AG09309 (cell line): ENCODE results near the gene COL11A2.

Source experiments
- DNase-seq: peaks from one replicate; pipeline ENCODE4 v3.0.0-alpha.2; 2010; ENCODE audit warnings: low read depth
- H3K4me3 ChIP-seq: 2 replicates; pipeline ENCODE4 v1.5.1; 2011; ENCODE audit warnings: mild to moderate bottlenecking, low read depth, low read length, moderate library complexity; ENCODE audit not compliant: control insufficient read depth
- CTCF ChIP-seq: IDR thresholded peaks from 2 replicates; pipeline ENCODE4 v1.5.1; 2011; ENCODE audit warnings: mild to moderate bottlenecking, low read depth, low read length, inconsistent platforms; ENCODE audit not compliant: insufficient read depth, control insufficient read depth; ENCODE audit errors: missing control alignments

COL11A2 gene

DNA sequence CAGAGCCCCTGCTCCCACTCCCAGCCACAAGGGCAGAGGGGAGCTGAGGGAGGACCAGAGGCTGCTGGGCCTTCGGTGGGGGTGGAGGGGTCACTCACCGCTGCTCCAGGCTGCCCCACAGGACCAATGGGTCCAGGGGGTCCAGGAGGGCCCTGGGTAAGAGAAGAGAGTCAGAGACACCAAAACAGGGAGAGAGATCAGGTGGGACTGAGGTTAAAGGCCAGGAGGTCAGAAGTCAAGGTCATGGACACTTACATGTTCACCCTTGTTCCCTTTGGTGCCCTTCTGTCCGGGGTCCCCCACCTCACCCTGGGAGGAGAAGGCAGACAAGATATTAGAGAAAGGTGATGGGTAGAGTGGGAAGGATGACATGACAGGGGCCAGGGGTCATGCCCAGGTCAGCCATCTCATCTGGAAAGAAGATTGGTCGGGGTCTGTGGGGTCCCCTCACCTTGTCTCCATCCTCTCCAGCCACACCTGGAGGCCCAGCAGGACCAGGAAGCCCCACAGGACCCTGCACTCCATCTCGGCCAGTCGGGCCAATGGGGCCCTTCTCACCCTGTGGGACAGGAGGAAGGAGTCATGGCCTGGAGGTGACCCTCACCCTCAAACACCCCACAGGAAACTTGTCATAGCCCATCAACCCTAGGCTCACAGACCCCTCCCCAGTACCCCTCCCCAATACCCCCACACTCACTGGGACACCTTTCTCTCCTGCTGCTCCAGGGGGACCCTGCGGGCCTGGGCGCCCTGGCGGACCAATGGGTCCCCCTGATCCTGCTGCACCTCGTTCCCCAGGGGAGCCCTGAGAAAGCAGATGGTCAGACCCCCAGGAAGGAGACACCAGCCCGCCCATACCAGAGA, 21.0 kb downstream of the COL11A2 start:
- DNase-seq: no peak
- TF ChIP-seq CTCF: no peak
- no peak overlapping the region for H3K4me3 ChIP-seq

DNA sequence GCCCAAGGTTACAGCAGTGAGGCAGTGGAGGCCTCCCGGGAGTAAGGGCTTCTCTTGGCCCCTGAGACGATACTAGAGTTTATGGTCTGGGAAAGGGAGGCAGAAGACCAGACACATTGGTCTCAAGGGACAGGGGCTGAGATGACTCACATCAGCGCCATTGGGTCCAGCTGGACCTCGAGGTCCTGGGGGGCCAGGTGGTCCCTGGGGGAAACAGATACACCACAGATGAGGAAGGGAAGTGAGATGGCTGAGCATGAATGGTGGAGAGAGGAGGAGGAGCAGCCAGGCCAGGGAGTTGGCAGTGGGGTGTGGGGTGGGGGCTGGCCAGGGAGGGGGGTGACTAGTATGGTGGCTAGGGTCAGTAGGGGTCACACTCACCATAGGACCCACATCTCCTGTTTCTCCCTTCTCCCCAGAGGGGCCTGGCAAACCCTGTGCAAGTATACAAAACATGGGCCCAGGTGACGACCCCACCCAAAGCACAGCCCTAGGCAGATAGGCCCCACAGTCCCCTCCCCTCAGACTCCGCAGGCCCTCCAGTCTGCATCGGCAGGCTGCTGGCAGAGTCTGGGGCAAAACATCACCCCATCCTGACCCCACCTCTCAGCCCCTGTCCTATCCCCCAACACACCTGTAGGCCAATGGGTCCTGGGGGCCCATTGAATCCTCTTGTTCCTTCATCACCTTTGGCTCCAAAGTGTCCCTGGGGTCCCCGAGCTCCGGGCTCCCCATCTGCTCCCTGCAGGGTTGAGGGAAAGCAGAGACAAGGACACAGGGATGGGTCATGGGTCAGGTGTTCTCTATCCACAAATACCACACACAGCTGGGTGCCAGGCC, 21.9 kb downstream of the COL11A2 start:
- no peak for DNase-seq
- TF ChIP-seq CTCF: no peak
- no peak overlapping the region for H3K4me3 ChIP-seq

DNA sequence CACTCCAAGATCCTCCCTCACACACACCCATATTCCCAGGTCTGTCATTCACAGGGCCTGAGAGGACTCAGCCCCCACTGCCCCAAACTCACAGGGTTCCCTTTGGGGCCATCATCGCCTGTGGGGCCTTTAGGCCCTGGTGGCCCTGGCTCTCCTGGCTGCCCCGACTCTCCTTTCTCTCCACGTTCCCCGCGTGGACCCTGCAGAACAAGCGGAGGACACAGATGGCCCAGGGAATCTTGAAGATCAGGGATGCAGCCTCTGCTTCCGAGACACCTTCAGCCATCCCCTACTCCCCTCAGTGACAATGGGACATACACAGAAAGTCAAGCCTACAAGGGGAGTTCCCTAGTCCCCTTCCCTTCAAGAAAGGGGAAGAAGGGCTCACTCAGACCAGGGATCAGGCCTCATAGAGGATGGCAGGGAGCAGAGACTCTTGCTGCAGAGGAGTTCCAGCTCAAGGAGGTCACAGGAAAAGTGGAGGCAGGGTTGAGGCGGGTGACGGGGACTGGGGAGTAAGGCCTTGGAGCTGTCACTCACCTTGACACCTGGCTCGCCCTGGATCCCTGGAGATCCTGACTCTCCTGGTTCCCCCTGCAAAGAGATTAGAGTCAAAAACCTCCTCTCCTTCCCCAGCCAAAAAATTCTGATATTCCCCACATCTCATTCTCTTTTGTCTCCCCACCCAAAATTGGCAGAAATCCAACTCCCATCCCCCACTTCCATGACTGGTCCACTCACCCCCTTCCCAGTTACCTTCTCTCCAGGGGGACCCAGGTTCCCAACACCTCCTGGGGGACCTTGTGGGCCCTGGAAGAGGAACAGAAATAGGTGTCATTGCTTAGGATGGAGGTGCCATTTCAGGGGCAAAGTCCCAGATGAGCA, 22.7 kb downstream of the COL11A2 start:
- DNase-seq: no peak
- no peak overlapping the region for H3K4me3 ChIP-seq
- no peak for TF ChIP-seq CTCF

DNA sequence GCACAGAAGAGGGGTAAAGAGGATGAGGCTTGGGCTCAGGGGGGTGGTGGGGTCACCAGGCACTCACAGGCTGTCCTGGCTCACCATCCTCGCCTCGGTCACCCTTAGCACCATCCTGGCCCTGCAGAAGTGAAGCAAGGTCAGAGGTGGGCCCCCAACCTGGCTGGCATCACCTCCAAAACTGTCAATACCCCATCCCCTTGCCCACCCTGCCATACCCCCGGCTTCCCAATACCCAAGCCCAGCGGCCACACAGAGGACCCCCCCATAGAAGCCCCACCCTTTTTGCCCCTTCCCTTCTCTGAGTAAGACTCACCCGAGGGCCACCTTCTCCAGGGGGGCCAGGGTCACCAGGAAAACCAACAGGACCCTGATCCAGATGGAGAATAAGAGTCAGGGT, 23.6 kb downstream of the COL11A2 start:
- no peak for DNase-seq
- TF ChIP-seq CTCF: no peak
- H3K4me3 ChIP-seq: no peak overlapping the region

- no peak overlapping the region for H3K4me3 ChIP-seq
- TF ChIP-seq CTCF: no peak
- no peak for DNase-seq
Measured at GRCh38 chr6:33168284-33168601, 24.0 kb downstream of the COL11A2 start.

DNA sequence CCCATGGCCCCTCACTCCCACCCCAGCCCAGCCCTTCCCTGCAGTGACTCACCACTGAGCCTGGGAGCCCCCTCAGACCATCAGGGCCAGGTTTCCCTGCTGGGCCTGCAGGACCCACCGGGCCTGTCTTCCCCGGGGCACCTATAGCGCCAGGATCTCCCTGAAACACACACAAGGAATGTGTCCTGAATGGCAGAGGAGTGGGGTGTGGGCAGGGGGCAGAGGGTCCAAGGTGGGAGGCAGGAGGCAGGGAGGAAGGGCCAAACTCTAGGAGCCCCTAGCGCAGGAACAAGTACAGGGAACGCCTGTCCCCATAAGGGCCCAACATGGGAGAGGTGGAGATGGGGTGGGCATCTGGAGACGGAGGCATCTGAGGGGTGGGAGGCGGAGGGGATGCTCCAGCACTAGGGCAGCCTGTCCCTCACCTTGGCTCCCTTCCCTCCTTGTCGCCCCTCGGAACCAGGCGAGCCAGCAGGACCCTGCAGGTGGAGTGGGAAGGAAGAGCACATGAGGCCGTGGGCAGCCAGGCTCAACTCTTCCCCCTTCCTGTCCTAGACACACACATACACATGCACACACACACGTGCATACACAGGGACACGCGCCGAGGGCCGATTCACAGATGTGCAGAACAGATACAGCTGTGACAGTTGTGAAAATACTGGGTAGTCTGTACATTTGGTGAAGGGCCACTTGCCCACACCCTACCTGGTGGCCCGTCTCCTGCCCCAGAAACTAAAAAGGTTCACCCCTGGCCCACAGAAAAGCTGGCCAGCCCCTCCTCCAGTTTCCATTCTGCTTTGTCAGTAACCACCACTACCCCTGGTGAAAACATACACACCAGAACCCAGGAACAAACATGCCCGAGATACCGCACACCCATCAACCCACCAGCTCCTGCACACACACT, 24.6 kb downstream of the COL11A2 start:
- H3K4me3 ChIP-seq: no peak overlapping the region
- no peak for DNase-seq
- no peak for TF ChIP-seq CTCF
